PFSK-1 (cell line): ENCODE data around the gene INPP5A.

Experiments
- FOXP2 ChIP-seq: optimal IDR thresholded peaks from 2 replicates; pipeline ENCODE3; 2011; ENCODE audit warnings: borderline replicate concordance, control low read depth, inconsistent platforms; ENCODE audit not compliant: insufficient read depth; ENCODE audit errors: extremely low read length, extremely low read depth
- POLR2AphosphoS5 ChIP-seq: IDR thresholded peaks from 2 replicates; pipeline ENCODE4 v1.6.1; 2012; ENCODE audit warnings: low read depth, mild to moderate bottlenecking, control low read depth, low read length, moderate library complexity
- TAF1 ChIP-seq: IDR thresholded peaks from 2 replicates; pipeline ENCODE4 v1.6.1; 2012; ENCODE audit warnings: low read length, control low read depth, borderline replicate concordance; ENCODE audit not compliant: insufficient read depth

DNA sequence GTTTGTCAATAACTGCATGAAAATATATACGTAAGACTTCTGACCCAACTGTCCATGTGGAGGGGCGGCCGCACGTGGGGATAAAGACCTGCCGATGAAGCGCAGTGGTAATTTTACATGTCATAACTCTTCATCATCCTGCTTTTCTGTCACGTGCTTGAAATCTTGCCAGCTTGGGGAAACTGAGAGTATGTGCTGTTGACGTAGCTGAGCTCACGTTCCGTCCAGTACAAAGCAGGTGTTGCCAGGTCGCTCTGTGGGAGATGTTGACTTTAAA is 105.1 kb downstream of the INPP5A start:
- TF ChIP-seq POLR2AphosphoS5 (no peak), FOXP2 (no peak), TAF1 (no peak)
